A549 treated with GW870086 at 1 μM for 4 hours (cell line): Measurements from ENCODE around the gene VSIG10L2. TPM values are rescaled to one million over a fixed set of nuclear protein-coding genes. Genes with fewer than 3 reads are reported as not detected.

Experiments
- total RNA-seq: library from RNA; stranded (reverse); fragments of 200-300 nt; extraction: Qiagen RNA extraction; gene quantifications from 5 replicates; pipeline ENCODE4 v1.2.3, GENCODE V29; 2022; ENCODE audit warnings: low read depth

VSIG10L2 gene
- total RNA-seq: 0.12 TPM in 1 of 5 replicates, not detected in the others

GRCh38 chr11:125945797-125946520 lies at the start of gene VSIG10L2:
Gene VSIG10L2, plus strand, starts transcription at chr11:125946044. Its CDS starts 12 bp downstream, at chr11:125946056.

DNA sequence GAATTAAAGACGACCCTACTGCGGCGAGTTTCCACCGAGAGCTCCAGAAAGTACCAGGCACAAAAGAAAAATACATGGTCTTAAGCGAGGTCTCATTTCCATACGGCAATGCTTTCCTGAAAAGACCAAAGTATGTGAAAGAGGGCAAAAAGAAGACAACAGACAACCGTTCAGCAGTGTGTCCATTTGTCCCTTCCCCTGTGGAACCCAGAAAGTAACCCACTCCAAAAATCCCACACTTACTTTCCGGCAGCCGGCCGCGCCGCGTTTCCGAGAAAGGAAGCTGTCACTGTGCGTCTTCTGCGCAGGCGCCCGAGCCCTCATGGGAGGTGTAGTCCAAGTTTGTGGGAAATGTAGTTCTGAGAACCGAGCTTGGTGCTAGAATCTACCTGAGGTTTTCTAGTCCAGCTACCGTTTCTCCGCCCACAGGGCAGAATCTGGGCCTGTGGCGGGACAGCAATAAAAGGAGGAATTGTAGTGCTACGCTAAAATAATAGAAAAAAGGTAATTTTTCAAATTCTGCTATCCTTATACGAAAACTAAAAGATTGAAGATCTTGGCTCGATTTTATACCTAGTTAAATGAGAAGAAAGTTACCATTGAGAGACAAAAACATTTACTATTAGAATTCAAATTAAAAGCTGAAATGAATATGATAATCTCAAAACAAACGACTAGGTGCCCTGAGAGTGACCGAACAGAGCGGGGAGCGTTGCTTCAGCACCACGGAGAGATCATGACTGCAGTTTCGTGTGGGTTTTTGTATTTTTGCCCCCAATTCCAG lies 42.7 kb upstream of the VSIG10L2 start, which contains the start of gene PUS3:
PUS3 (minus strand) TSS at position 280 of the 784 bp plus-strand sequence. CDS start 6,922 bp downstream, outside the sequence.

GRCh38 chr11:125903711-125904659 lies 41.9 kb upstream of the VSIG10L2 start, which contains the start of gene DDX25:
Gene DDX25, plus strand, starts transcription at chr11:125904508. Its CDS starts 10 bp downstream, at chr11:125904518.

Other genes starting within 250 kb of the VSIG10L2 start
- gene PATE1, start 199.8 kb upstream of the VSIG10L2 start, total RNA-seq: not detected in 5 replicates
- not detected in 5 replicates for gene PATE2, start 167.2 kb upstream of the VSIG10L2 start, total RNA-seq
- not detected in 5 replicates for gene PATE3, start 157.9 kb upstream of the VSIG10L2 start, total RNA-seq
- gene PATE4, start 112.7 kb upstream of the VSIG10L2 start, total RNA-seq: not detected in 5 replicates
- 11.7 to 13.6 TPM (median 12.9 TPM) in 5 replicates for gene HYLS1, start 58.4 kb upstream of the VSIG10L2 start, total RNA-seq
- 5.9 to 12.4 TPM (median 8.1 TPM) in 5 replicates for gene PUS3, start 42.8 kb upstream of the VSIG10L2 start, total RNA-seq
- not detected in 5 replicates for gene DDX25, start 41.5 kb upstream of the VSIG10L2 start, total RNA-seq
- 1.8 to 2.7 TPM (median 2.0 TPM) in 5 replicates for gene CDON, start 116.8 kb downstream of the VSIG10L2 start, total RNA-seq